ENCODE data around the gene RAPGEF4.

DNA sequence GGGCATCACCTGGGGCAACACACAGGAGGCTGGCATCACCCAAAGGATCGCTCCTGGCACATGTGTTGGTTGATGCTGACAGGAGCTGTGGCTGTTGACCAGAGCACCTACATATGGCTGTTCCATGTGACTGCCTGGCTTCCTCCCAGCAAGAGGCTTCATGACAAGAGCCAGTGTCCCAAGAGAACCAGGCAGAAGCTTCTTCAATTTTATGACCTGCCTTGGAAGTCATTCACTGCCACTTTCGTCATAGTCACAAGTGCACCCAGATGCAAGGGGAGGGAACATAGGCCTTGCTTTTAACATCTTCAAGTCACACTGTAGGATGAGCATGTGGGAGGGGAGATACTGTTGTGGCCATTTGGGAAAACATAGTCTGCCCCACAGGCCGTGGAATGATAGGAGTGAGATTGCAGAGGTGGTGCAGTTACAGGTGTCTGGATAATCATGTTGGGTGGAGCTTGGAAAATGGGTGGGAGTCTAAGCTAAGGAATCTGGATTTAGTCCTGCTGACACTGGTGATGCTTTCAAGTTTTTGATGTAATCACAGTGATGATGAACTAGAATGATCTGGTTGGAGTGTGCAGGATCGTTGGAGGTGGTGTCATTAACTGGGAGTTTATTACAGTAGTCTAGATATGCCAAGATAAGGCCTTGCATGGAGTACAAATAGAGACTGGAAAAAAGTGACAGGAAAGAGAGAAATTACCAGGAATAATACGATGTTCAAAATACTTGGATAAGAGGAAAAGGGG is 107.0 kb downstream of the RAPGEF4 start:
- TF ChIP-seq TAF1 (IDR thresholded peaks at IDR 0.05; ENCODE audit: borderline replicate concordance, low read depth, low read length) (no peak), POLR2AphosphoS5 (IDR thresholded peaks at IDR 0.05; ENCODE audit: low read depth, low read length) (no peak), POLR2A (IDR thresholded peaks at IDR 0.05; ENCODE audit: low read depth, low read length) (no peak)
